COLO829 (cell line): ENCODE results near the gene TSPAN17.
"Not testable (repeated sequence)": the region's sequence is repeated elsewhere in the genome, so short reads cannot be mapped to it uniquely, and the experiment has no call there.

Experiments
- DNase-seq: peaks from one replicate; pipeline ENCODE4 v3.0.0; 2012; ENCODE audit warnings: low spot score

Gene TSPAN17

DNA sequence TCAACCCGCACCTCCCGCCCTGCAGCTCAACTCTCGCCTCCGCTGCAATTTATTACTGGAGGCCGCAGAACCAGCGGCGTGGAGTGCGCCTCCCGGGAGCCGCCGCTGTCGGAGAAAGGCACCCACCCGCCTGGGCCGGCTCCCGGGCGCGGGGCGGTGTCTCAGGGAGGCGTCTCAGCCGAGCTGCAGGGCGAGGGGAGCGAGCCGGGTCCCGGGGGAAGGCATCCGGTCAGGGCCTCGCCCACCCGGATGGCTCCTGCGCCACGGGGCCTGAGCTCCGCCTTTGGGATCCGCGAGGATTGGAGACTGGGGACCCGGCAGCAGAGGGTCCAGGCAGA, 32.9 kb downstream of the TSPAN17 start:
- DNase-seq, result no peak

DNA sequence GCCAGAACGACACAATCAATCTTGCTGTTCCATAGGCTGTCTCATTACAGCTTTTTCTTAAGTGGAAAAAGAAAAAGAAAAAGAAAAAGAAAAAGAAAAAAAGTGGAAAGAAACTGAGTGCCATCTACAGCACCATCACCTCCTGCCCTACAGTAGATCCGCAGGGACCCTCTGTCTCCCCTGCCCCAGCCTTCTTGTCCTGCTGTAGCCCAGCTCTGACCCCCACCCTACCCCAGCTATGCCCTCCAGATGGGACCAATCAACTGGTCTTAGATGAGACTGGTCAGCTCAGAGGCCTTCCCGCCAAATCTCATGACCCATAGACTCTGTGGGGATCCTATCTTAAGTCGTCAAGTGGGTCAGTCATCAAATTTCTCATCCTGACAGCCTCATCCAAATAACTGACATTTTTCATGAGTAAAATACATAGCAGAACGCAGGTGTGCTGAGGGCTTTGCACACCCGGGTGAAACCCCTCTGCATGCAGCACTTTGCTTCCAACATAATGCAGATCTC, 34.8 kb downstream of the TSPAN17 start:
- DNase-seq, result no peak

GRCh38 chr5:176685010-176685409, 37.7 kb downstream of the TSPAN17 start:
- DNase-seq, result no peak

GRCh38 chr5:176687247-176687646, 40.0 kb downstream of the TSPAN17 start:
- no peak for DNase-seq

- DNase-seq, result no peak
These were observed 40.6 kb downstream of the TSPAN17 start for GRCh38 chr5:176687881-176688280.

GRCh38 chr5:176690911-176691310, 43.6 kb downstream of the TSPAN17 start:
- no peak for DNase-seq

GRCh38 chr5:176691524-176691923, 44.2 kb downstream of the TSPAN17 start:
- no peak for DNase-seq

- DNase-seq, result no peak
These were observed 45.0 kb downstream of the TSPAN17 start for GRCh38 chr5:176692326-176692725.

GRCh38 chr5:176692839-176693476, 45.7 kb downstream of the TSPAN17 start:
- no peak for DNase-seq

GRCh38 chr5:176693477-176693851, 46.2 kb downstream of the TSPAN17 start:
- no peak for DNase-seq

DNA sequence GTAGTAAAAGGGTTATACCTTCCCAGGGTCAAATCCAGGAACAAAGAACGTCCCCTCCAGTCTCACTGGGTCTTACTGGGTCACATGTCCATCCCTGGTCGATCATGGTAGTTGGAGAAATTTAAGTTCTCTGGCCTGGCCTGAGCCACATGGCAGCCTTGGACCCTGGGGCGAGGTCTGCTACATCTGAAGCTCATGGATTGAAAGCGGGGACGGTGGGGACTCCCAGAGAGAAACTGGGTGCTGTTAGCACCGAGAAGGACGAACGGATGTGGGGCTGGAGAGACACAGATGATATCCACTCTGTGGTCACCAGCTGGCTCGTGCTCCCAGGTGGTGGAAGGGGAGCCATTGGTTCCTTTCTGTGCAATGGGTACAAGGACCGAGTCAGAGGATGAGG, 46.9 kb downstream of the TSPAN17 start:
- DNase-seq, result no peak

DNA sequence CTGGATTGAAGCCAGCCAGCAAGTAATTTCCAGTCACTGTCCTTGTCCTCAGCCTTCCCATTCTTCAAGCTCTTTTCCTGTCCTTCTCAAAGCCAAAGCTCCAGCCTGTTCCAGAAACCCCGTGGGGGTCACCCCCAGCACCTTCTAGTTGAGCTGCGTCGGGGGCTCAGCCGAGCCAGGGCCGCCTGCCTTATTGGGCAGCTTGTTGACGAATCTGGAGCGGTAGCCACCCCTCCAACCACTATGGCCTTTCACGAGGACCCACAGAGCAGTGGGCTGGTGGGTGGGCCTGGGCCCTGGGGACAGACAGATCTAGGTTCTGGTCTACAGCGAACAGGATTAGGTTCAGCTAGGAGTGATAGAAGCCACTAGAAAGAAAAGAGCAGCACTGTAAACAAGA, 47.3 kb downstream of the TSPAN17 start:
- DNase-seq, result no peak

- DNase-seq, result no peak
These were observed 47.8 kb downstream of the TSPAN17 start for GRCh38 chr5:176695073-176695472.

- DNase-seq, result no peak
These were observed 50.1 kb downstream of the TSPAN17 start for GRCh38 chr5:176697267-176697933.

GRCh38 chr5:176697934-176698538, 50.8 kb downstream of the TSPAN17 start:
- no peak for DNase-seq

DNA sequence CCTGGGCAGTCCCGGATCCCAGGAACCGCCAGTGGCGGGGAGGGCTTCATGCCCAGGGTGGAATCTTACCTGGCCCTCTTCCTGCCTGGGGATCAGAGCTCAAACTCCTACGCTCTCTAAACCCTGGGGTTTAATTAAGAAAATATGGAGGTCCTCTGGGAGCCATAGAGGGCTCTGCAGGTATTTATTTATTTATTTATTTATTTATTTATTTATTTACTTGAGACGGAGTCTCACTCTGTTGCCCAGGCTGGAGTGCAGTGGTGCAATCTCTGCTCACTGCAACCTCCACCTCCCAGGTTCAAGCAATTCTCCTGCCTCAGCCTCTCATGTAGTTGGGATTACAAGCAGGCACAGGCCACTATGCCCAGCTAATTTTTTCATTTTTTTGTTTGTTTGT, 52.2 kb downstream of the TSPAN17 start:
- not testable (repeated sequence) for DNase-seq

DNA sequence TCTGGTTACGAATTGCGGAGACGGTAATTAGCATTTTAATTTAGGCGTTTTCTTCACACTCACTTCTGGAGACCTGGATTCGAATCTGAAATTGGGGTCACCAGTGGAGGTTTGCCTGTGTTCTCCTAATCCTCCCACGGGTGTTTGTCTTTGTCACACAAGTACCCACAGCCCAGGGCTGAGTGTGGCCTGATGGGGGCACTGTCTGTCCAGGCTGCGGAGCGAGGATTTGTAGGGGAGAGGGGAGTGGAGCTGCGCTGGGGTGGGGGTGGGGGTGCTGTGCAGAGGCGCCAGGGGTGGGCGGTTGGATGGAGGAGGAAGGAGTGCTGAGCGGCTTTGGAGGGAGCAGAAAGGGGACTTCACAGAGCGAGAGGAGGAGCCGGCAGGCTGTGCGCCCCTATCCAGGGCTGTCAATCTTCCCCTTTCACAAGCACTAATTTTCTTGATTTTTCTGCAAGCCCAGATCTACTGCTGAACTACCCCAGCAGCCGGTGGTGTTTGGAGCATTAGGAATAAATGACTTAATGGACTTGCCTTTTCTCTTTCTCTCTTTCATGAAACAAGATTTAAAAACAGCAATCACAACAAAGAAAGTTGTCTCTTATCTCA, 53.1 kb downstream of the TSPAN17 start:
- no peak for DNase-seq

DNA sequence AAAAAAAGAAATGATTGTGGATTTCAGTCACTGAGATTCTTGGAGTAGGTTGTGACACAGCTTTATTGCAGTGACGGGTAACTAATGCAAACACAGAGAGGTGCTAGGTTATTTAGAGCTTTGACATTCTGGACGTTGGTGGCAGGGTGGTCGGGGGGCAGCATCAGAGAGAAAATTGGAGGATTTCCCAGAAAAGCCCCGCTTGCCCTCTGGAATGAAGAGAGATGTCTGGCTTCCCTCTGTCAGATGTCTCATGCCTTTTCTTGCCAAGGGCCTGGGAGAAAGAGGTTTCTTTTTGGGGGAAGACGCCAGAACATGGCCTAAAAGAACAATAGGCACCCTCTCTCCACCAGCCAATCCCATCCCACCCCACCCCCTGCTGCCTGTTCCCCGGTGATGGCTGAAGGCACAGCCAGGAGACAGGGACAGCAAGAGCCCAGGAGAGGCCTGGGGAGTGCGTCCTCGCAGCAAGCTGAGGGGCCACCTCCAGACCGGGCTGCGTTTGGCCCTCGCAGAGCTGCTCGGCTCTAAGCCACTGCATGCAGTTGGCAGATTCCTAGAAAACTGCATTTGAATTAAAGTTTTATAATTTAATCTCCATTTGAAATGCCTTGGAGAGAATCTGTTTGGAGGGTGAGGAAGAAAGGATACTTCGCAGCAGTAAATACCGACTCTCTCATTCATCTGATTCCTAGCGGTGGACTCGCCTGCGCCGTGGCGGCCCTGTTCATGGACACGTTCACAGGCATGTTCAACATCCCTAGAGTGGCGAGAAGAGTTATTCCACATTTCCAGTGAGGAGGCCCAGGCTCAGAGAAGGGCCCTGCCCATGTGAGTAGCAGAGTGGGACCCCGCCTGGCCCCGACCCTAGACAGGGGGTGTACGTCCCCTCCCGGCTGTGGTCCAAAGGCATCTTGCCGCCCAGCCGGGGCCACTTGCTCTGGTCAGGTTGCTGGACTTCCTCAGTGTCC, 55.7 kb downstream of the TSPAN17 start:
- DNase-seq, result no peak

- no peak for DNase-seq
These were observed 56.6 kb downstream of the TSPAN17 start for GRCh38 chr5:176703857-176704256.

DNA sequence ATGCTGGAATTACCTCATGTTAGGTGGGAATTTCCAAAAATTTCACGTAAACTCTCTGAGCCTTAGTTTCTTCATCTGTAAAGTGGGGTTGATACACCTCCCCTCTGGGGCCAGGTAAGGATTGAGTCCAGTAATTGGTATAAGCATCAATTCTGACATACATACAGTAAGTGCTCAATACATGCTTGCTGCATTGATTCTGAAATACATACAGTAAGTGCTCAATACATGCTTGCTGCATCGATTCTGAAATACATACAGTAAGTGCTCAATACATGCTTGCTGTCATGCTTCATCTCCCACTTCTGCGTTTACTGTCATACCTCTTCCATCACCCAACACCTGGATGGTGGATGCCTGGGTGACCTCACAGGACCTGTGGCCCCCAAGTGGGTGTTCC, 57.1 kb downstream of the TSPAN17 start:
- no peak for DNase-seq

DNA sequence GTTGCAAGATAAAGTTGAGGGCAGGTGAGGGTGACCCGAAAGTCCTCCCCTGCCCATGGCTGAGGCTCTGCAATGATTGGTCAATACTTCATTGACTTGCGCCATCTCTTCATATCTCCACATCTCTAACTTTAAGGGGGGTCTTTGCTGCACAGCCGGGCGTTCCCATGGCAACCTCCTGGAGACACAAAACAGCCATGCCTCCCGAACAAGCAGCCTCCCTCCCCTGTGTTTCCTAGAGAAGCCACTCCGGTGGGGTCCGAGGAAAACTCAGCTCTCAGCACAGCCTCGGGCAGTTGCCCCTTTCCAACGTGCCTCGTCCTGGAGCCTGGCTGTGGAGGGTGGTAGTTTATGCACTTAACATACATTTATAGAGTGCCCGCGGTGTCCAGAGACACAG, 57.5 kb downstream of the TSPAN17 start:
- DNase-seq, result no peak
